Spleen (tissue), 11 donors: ENCODE results near the gene CD24. TPM values are rescaled to one million over a fixed set of nuclear protein-coding genes. Genes with fewer than 3 reads are reported as not detected.
"Not testable (repeated sequence)": the region's sequence is repeated elsewhere in the genome, so short reads cannot be mapped to it uniquely, and the experiment has no call there.

Source experiments
- DNase-seq: peaks from one replicate; pipeline ENCODE4 v3.0.0-alpha.2; 2020
- H3K27ac ChIP-seq, 8 donors: fragments of 200-600 bp; sonication (generic) in 7 of 8; 1 replicate in 4 of 8; 2 replicates in 4 of 8; pipeline versions ENCODE4 v1.5.0 to v1.8.0; 2016 to 2021; ENCODE audit warnings: inconsistent platforms in 4 of 8, mild to moderate bottlenecking in 4 of 8, moderate library complexity in 1 of 8
- H3K27me3 ChIP-seq, 7 donors: fragments of 200-600 bp; sonication (generic) in 6 of 7; replicated peaks in 1 of 7; 1 replicate in 4 of 7; 2 replicates in 3 of 7; pipeline versions ENCODE4 v1.5.0 to v1.8.0; 2016 to 2021; ENCODE audit warnings: inconsistent platforms in 3 of 7, mild to moderate bottlenecking in 1 of 7
- H3K36me3 ChIP-seq, 6 donors: fragments of 200-600 bp; sonication (generic) in 5 of 6; 1 replicate in 4 of 6; 2 replicates in 2 of 6; pipeline versions ENCODE4 v1.5.0 to v1.8.0; 2016 to 2021; ENCODE audit warnings: inconsistent platforms in 2 of 6
- H3K4me1 ChIP-seq, 6 donors: fragments of 200-600 bp; sonication (generic) in 5 of 6; 1 replicate in 3 of 6; 2 replicates in 3 of 6; pipeline versions ENCODE4 v1.5.0 to v1.8.0; 2016 to 2021; ENCODE audit warnings: inconsistent platforms in 3 of 6
- H3K4me3 ChIP-seq, 8 donors: fragments of 200-600 bp; sonication (generic) in 7 of 8; 1 replicate in 4 of 8; 2 replicates in 4 of 8; pipeline versions ENCODE4 v1.5.0 to v1.8.0; 2016 to 2021; ENCODE audit warnings: inconsistent platforms in 4 of 8, mild to moderate bottlenecking in 4 of 8, moderate library complexity in 2 of 8
- H3K9me3 ChIP-seq, 8 donors: fragments of 200-600 bp; sonication (generic) in 7 of 8; 1 replicate in 4 of 8; 2 replicates in 4 of 8; pipeline versions ENCODE4 v1.5.0 to v1.8.0; 2016 to 2021; ENCODE audit warnings: inconsistent platforms in 4 of 8
- POLR2A ChIP-seq, 3 donors: fragments of 450-650 bp; IDR thresholded peaks; one replicate each; pipeline ENCODE4 v1.5.1; 2017; ENCODE audit warnings: antibody characterized with exemption in 3 of 3, mild to moderate bottlenecking in 1 of 3
- POLR2AphosphoS5 ChIP-seq, 3 donors: sonication (generic); formaldehyde crosslinking; IDR thresholded peaks; one replicate each; pipeline ENCODE4 v1.5.1; 2017; ENCODE audit warnings: antibody characterized with exemption in 3 of 3
- WGBS, 5 donors: extraction: QIAGEN DNeasy Blood & Tissue Kit in 3 of 5; methylation state at CpG; one replicate each; pipeline versions ENCODE4 v1.1.5 to v1.1.7; 2013 to 2018; 5-methylcytosine and 5-hydroxymethylcytosine counted together
- intact Hi-C: fragments of 100-400 bp; cut with DNase I; formaldehyde crosslinking; loops from one replicate; pipeline ENCODE4 v1.15.0; 2023; ENCODE audit warnings: low total_unique reads
- polyA plus RNA-seq, 3 donors: library from polyadenylated mRNA; stranded (reverse); fragments of 200-250 nt; gene quantifications; one replicate each; pipeline ENCODE4 v1.2.1, GENCODE V29; 2013
- total RNA-seq, 7 donors: library from RNA; depleted of rRNA in 3 of 7; stranded (reverse); fragments of >200 nt in 3 of 7; fragmentation: NEBNext Ultra II Directional in 4 of 7; extraction: Animal tissue kit (Norgen Biotek cat#: 25700) in 4 of 7; gene quantifications; one replicate each; pipeline versions ENCODE4 v1.1.0 to v1.2.1, GENCODE V29; 2016 to 2021
- TF ChIP-seq, protein P1 (sequence below), 11 experiments: fragments of 200-600 bp in 7 of 11; fragments of 450-650 bp in 4 of 11; sonication (generic) in 4 of 11; IDR thresholded peaks in 8 of 11; conservative IDR thresholded peaks in 3 of 11; 1 replicate in 7 of 11; 2 replicates in 4 of 11; pipeline versions ENCODE4 v1.4.0 to v1.8.0; 2016 to 2021; ENCODE audit warnings: antibody characterized with exemption in 11 of 11, inconsistent platforms in 4 of 11, mild to moderate bottlenecking in 1 of 11
- donor health status: healthy with polysubstance abuse.
- donor health status: DM: no; HTN: no; CAD: no; lungs with moderate emphysema.
- donor health status: DM: no; HTN: no; CAD: no.
- donor health status: Bipolar disorder and iron deficiency.
- donor health status: healthy.
- donor health status: DM: no; HTN: no; CAD: no.
- donor health status: DM: yes; HTN: yes; CAD: no.

CD24 gene
- total and polyA plus RNA-seq, 10 donors, result 28.3 to 119 (median 64.9) TPM

DNA sequence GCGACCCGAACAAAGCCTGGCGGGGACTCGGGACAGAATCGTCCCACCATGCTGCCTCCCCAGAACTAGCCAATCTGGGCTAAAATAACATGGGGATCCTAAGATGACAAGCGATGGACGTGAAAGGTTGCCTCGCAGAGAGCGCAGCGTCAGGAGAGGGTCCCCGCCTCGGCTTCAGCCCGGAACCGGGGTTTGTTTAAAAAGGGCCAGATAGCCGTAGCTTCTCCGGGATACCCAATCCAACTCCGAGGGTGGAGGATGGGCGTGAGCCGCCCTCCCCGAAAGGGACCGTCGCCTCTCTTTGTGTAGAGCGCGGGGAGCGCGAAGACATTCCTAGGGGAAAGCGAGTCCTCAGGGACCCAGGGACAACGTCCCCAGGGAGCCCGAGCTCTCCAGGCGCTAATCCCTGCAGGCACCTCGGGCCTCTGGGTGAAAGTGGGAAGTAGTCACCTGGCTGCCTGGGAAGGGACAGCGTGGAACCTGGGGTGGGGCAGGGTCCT is 643 bp downstream of the CD24 start:
- intact Hi-C loops, result no loop called here
- TF ChIP-seq, protein P1, sequence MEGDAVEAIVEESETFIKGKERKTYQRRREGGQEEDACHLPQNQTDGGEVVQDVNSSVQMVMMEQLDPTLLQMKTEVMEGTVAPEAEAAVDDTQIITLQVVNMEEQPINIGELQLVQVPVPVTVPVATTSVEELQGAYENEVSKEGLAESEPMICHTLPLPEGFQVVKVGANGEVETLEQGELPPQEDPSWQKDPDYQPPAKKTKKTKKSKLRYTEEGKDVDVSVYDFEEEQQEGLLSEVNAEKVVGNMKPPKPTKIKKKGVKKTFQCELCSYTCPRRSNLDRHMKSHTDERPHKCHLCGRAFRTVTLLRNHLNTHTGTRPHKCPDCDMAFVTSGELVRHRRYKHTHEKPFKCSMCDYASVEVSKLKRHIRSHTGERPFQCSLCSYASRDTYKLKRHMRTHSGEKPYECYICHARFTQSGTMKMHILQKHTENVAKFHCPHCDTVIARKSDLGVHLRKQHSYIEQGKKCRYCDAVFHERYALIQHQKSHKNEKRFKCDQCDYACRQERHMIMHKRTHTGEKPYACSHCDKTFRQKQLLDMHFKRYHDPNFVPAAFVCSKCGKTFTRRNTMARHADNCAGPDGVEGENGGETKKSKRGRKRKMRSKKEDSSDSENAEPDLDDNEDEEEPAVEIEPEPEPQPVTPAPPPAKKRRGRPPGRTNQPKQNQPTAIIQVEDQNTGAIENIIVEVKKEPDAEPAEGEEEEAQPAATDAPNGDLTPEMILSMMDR (IDR thresholded peaks at IDR 0.05 in 8 of 11, conservative IDR thresholded peaks at IDR 0.05 in 3 of 11), result no peak
- TF ChIP-seq POLR2AphosphoS5 (IDR thresholded peaks at IDR 0.05) (no peak), POLR2A (IDR thresholded peaks at IDR 0.05) (no peak)
- peaks cover 0 to 74% (median 39%) of the 10 kb centered on the region in 7 donors for H3K27me3 ChIP-seq
- H3K27ac ChIP-seq, result peak overlapping the region in 7 of 8 donors; percentile 75 to 90 (median 87)
- H3K9me3 ChIP-seq, result no peaks in the 10 kb centered on the region
- WGBS, 5 donors, result 2 to 7% (median 4%) methylated on average over 19 to 32 of the region's 32 CpGs
- H3K4me3 ChIP-seq, result peak overlapping the region; percentile 37 to 89 (median 75)
- peak; percentile 82 for DNase-seq
- peaks cover 0 to 9% (median 0%) of the 10 kb centered on the region in 6 donors for H3K36me3 ChIP-seq
- H3K4me1 ChIP-seq, result peaks cover 11 to 52% (median 34%) of the 10 kb centered on the region in 6 donors

DNA sequence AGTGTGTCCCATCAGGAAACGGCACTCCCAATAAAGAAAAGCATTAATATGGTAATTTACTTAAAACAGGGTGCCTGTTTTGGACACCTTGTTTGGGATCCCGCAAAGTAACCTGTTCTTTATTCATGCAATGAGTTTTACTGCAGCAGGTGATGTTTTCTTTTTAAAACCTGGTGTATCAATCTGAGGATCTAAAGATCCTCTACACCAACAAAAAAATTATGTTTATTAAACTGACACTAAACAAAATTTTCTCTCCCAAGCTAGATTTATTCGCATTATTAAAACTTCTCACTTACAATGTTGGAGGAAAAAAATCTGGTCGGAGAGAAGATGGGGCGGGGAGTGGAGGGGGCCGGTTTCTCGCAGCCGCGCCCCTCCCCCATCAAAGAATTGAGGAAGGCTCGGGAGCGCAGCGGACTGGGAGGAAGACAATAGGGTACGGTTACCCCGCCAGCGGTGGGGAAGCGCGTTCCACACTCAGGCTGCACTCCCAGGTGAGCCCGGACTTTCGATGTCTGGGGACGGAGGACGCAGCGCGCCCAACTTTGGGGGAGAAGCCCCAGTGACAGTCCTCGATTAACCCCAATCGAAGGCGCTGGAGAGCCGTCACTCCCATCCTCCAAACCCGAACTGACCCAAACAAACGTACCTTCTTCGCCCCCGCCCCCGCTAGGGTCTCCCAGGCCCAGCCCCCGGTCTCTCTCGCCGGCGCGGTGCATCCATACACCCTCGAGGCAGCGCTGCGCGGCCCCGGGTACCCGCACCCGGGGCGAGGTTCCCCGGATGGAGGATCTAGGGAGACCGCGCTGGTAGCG is 1.3 kb downstream of the CD24 start:
- peak; percentile 87 for DNase-seq
- H3K9me3 ChIP-seq, result no peaks in the 10 kb centered on the region
- intact Hi-C loops, result no loop called here

DNA sequence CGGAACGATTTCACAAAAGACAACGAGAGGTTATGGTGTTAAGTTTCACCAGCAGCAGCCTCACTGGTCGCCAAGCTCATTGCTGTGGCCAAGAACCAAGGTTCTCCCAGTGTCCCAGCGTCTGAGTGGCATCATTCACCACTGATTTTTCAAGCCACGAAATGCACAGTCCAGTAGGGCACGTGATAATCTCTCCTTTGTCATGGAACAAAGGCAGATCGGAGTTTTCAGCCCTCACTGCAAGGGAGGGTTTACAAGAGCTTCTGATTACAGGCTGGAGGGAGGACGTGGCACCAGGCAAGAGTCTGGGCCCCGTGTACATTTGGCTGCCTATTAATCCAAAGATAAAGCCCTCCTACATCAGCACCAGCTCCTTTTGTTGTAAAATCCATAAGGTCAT is 2.0 kb downstream of the CD24 start:
- TF ChIP-seq, protein P1 (IDR thresholded peaks at IDR 0.05 in 8 of 11, conservative IDR thresholded peaks at IDR 0.05 in 3 of 11), result no peak
- Histone ChIP-seq H3K4me3 (peak overlapping the region in 7 of 8 donors; percentile 4 to 89 (median 83)), H3K36me3 (peaks cover 0 to 9% (median 0%) of the 10 kb centered on the region in 6 donors), H3K27me3 (peaks cover 0 to 61% (median 39%) of the 10 kb centered on the region in 7 donors), H3K9me3 (no peaks in the 10 kb centered on the region), H3K4me1 (peaks cover 11 to 52% (median 34%) of the 10 kb centered on the region in 6 donors), H3K27ac (peak overlapping the region in 1 of 8 donors; percentile 13)
- 21 to 29% (median 23%) methylated on average over 10 of the region's 10 CpGs for whole genome bisulfite sequencing, 5 donors
- intact Hi-C loops, result no loop called here
- DNase-seq, result no peak

More for the DNA sequence above, 1.3 kb downstream of the CD24 start:
- H3K36me3 ChIP-seq, result peaks cover 0 to 9% (median 0%) of the 10 kb centered on the region in 6 donors
- peak overlapping the region in 7 of 8 donors; percentile 75 to 90 (median 87) for H3K27ac ChIP-seq
- WGBS, 5 donors, result 2 to 4% (median 3%) methylated on average over 29 to 49 of the region's 49 CpGs
- H3K4me1 ChIP-seq, result peaks cover 11 to 52% (median 34%) of the 10 kb centered on the region in 6 donors
- TF ChIP-seq, protein P1 (IDR thresholded peaks at IDR 0.05 in 8 of 11, conservative IDR thresholded peaks at IDR 0.05 in 3 of 11), result no peak
- TF ChIP-seq POLR2A (IDR thresholded peaks at IDR 0.05), result no peak
- TF ChIP-seq POLR2AphosphoS5 (IDR thresholded peaks at IDR 0.05), result peak in 1 of 3 donors; percentile 47
- peaks cover 0 to 68% (median 39%) of the 10 kb centered on the region in 7 donors for H3K27me3 ChIP-seq
- peak overlapping the region; percentile 37 to 89 (median 75) for H3K4me3 ChIP-seq

DNA sequence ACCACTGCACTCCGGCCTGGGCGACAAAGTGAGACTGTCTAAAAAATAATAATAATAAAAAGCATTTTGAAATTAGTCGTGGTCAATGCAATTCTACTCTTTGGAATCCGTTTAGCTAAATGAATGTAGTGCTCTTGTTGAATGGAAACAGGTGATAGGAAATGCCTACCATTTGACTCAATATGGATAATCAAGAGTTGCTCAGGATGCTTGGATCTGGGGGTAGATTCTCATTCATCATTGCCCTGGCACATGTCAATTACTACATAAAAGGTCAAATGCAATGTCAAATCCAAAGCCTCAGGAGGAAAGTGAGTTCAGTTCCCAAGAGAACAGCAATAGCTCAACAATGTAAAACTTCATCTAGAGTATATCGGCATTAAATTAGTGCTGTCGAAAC is 3.8 kb downstream of the CD24 start:
- Histone ChIP-seq H3K27me3 (peaks cover 0 to 47% (median 27%) of the 10 kb centered on the region in 7 donors), H3K4me1 (peaks cover 11 to 39% (median 28%) of the 10 kb centered on the region in 6 donors)
- H3K9me3 ChIP-seq, H3K4me3 ChIP-seq, intact Hi-C loops, DNase-seq, H3K27ac ChIP-seq, H3K36me3 ChIP-seq: not testable (repeated sequence)
- 85 to 94% (median 91%) methylated on average over 5 to 6 of the region's 6 CpGs for WGBS, 5 donors
